Measurements from ENCODE around the gene CRK.
A peak's percentile ranks its signal among the peaks of the same experiment; 100 is the strongest.

The CRK gene

DNA sequence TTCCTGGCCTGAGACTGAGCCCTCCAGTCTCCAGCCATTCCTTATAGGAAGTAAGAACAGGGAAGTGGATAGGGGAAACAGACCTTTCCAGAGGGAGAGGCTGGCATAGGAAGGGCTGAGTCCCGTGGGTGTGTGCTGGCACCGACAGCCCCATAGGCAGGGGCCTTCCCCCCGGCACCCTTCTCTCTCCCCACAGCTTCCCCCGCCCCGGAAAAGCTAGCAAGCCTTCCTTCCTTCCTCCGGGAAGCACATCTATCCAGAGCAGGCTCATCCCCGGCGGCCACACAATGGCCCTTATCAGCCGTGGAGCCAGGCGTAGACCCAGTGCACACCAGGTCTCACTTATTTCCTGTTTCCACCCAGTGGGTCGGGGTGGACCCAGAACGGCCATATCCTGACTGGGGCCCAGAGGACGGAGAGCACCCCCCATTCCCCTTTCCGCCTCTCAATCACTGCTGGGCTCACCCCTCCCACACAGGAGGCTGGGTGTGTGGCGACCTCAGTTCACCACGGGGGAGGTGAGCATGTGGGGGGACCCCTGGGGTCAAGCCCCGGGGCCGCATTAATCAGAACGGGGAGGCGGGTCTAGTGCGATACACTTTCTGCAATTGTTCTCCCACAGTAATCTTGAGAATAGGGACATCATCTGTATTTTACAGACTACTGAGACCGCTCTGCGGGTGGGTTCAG is 37.4 kb upstream of the CRK start:
- TF ChIP-seq RARB (CRISPR knock-in tag; IDR thresholded peaks at IDR 0.05) (no peak), OSR1 (CRISPR knock-in tag; IDR thresholded peaks at IDR 0.05) (no peak), ZNF8 (CRISPR knock-in tag; IDR thresholded peaks at IDR 0.05) (no peak), GLIS3 (CRISPR knock-in tag; IDR thresholded peaks at IDR 0.05) (no peak), ISL1 (CRISPR knock-in tag; IDR thresholded peaks at IDR 0.05) (no peak)
- TF ChIP-seq, protein P1, sequence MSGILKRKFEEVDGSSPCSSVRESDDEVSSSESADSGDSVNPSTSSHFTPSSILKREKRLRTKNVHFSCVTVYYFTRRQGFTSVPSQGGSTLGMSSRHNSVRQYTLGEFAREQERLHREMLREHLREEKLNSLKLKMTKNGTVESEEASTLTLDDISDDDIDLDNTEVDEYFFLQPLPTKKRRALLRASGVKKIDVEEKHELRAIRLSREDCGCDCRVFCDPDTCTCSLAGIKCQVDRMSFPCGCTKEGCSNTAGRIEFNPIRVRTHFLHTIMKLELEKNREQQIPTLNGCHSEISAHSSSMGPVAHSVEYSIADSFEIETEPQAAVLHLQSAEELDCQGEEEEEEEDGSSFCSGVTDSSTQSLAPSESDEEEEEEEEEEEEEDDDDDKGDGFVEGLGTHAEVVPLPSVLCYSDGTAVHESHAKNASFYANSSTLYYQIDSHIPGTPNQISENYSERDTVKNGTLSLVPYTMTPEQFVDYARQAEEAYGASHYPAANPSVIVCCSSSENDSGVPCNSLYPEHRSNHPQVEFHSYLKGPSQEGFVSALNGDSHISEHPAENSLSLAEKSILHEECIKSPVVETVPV (CRISPR knock-in tag; IDR thresholded peaks at IDR 0.05) = no peak
- no peak for ATAC-seq

DNA sequence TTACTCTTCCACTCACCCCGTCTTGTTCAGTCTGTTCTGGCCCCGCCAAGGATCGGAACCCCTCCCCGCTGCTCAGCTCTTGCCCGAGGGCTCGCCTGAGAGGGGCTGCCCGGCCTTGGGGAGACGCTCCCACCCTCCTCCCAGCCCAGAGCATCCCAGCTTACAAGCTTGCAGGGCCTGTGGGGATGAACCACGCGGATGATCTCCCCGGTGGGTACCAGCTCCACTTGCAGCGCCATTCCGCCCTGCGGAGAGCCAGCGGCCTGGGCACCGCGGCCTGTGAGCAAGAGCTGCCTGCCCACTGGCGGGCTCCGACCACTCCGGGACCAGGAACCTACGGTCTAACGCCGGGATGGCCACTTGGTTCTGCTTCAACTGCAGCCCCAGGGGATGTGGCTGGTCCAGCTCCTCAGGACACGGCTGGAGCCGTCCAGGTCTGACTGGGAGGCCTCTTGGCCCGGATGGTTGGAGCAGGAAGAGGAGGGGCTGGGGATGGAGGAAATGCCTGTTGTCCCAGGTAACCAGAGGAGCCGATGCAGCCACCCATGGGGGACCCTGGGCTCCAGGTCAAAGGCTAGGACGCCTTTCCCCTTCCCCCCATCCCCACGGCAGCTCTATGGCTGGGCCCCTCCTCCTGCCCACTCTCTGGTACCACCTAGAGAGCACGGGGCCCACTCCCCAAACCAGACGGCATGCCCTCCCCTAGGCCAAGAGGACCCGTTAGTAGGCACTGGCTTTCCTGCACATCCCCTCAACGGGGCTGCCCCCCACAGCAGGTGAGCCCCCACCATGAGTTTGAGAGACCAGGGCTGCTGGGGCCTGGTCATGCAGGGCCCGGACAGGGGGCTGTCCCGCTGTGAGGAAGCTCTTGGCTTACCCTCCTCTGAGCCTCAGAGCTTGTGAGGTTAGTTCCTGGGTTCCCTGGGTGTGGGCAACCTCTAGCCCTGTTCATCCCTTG is 36.5 kb upstream of the CRK start, which contains the start of gene MYO1C:
Gene MYO1C (minus strand): TSS at position 438 of the 958 bp plus-strand sequence. CDS start 199 bp downstream, at position 239.
- no peak for ATAC-seq

DNA sequence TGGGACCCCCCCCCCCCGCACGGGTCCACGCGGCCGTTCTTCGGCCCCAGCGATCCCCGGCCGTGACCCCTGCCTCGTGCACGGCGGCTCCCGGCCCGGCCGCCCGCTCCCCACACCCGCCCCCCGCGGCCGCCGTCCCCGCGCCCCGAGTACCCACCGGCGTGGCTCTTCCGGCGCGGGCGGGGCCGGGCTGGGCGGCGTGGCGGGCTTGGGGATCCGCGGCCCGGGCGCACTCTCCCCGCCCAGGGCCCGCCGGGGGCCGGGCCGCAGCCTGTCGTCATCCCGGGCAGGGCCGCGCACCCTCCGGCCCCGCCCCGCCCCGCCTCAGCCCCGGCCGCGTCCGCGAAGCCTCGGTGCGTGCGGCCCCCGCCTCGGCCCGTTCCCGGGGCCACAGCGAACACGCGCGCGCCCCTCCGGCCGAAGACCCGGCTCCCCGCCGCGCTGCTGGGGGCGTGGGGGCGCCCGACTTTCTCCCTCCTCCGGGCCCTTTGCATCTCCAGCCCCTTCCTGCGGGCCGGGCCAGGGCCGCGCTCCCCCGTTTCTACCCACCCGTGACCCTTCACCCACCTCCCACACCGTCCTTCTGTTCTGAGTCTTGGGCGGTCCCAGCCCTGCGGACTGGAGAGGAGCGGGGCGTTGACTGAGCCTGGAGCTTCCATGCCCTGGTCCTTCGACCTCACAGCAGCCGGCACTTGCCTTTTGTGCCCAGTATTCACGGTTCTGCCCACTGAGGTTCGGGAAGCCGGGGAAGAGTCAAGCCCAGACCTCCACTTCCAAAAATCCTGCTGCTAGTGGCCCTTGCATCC is 35.6 kb upstream of the CRK start:
- ATAC-seq = peak; percentile 29
- TF ChIP-seq RARB (CRISPR knock-in tag; IDR thresholded peaks at IDR 0.05) = no peak
- TF ChIP-seq, protein P2, sequence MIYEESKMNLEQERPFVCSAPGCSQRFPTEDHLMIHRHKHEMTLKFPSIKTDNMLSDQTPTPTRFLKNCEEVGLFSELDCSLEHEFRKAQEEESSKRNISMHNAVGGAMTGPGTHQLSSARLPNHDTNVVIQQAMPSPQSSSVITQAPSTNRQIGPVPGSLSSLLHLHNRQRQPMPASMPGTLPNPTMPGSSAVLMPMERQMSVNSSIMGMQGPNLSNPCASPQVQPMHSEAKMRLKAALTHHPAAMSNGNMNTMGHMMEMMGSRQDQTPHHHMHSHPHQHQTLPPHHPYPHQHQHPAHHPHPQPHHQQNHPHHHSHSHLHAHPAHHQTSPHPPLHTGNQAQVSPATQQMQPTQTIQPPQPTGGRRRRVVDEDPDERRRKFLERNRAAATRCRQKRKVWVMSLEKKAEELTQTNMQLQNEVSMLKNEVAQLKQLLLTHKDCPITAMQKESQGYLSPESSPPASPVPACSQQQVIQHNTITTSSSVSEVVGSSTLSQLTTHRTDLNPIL (CRISPR knock-in tag; IDR thresholded peaks at IDR 0.05; ENCODE audit: low read depth) = no peak
- TF ChIP-seq OSR1 (CRISPR knock-in tag; IDR thresholded peaks at IDR 0.05) = no peak
- no peak for TF ChIP-seq TCF4 (CRISPR knock-in tag; IDR thresholded peaks at IDR 0.05; ENCODE audit: borderline replicate concordance)
- TF ChIP-seq ZC3H10 (CRISPR knock-in tag; IDR thresholded peaks at IDR 0.05) = no peak
- TF ChIP-seq ZNF8 (CRISPR knock-in tag; IDR thresholded peaks at IDR 0.05) = no peak
- no peak for TF ChIP-seq ESRRG (CRISPR knock-in tag; IDR thresholded peaks at IDR 0.05)
- TF ChIP-seq, protein P1 (CRISPR knock-in tag; IDR thresholded peaks at IDR 0.05) = no peak
- no peak for TF ChIP-seq ZFP30 (CRISPR knock-in tag; IDR thresholded peaks at IDR 0.05)
- no peak for TF ChIP-seq ZNF565 (CRISPR knock-in tag; conservative IDR thresholded peaks at IDR 0.05; ENCODE audit: low read depth)
- no peak for TF ChIP-seq PPARA (CRISPR knock-in tag; IDR thresholded peaks at IDR 0.05; ENCODE audit: borderline replicate concordance)
- TF ChIP-seq, protein P3, sequence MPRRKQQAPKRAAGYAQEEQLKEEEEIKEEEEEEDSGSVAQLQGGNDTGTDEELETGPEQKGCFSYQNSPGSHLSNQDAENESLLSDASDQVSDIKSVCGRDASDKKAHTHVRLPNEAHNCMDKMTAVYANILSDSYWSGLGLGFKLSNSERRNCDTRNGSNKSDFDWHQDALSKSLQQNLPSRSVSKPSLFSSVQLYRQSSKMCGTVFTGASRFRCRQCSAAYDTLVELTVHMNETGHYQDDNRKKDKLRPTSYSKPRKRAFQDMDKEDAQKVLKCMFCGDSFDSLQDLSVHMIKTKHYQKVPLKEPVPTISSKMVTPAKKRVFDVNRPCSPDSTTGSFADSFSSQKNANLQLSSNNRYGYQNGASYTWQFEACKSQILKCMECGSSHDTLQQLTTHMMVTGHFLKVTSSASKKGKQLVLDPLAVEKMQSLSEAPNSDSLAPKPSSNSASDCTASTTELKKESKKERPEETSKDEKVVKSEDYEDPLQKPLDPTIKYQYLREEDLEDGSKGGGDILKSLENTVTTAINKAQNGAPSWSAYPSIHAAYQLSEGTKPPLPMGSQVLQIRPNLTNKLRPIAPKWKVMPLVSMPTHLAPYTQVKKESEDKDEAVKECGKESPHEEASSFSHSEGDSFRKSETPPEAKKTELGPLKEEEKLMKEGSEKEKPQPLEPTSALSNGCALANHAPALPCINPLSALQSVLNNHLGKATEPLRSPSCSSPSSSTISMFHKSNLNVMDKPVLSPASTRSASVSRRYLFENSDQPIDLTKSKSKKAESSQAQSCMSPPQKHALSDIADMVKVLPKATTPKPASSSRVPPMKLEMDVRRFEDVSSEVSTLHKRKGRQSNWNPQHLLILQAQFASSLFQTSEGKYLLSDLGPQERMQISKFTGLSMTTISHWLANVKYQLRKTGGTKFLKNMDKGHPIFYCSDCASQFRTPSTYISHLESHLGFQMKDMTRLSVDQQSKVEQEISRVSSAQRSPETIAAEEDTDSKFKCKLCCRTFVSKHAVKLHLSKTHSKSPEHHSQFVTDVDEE (CRISPR knock-in tag; IDR thresholded peaks at IDR 0.05) = no peak

More for the DNA sequence above, 36.5 kb upstream of the CRK start, which contains the start of gene MYO1C:
- TF ChIP-seq ZFP30 (CRISPR knock-in tag; IDR thresholded peaks at IDR 0.05) = no peak
- TF ChIP-seq, protein P4, sequence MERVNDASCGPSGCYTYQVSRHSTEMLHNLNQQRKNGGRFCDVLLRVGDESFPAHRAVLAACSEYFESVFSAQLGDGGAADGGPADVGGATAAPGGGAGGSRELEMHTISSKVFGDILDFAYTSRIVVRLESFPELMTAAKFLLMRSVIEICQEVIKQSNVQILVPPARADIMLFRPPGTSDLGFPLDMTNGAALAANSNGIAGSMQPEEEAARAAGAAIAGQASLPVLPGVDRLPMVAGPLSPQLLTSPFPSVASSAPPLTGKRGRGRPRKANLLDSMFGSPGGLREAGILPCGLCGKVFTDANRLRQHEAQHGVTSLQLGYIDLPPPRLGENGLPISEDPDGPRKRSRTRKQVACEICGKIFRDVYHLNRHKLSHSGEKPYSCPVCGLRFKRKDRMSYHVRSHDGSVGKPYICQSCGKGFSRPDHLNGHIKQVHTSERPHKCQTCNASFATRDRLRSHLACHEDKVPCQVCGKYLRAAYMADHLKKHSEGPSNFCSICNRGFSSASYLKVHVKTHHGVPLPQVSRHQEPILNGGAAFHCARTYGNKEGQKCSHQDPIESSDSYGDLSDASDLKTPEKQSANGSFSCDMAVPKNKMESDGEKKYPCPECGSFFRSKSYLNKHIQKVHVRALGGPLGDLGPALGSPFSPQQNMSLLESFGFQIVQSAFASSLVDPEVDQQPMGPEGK (CRISPR knock-in tag; IDR thresholded peaks at IDR 0.05; ENCODE audit: borderline replicate concordance) = no peak
- TF ChIP-seq, protein P5, sequence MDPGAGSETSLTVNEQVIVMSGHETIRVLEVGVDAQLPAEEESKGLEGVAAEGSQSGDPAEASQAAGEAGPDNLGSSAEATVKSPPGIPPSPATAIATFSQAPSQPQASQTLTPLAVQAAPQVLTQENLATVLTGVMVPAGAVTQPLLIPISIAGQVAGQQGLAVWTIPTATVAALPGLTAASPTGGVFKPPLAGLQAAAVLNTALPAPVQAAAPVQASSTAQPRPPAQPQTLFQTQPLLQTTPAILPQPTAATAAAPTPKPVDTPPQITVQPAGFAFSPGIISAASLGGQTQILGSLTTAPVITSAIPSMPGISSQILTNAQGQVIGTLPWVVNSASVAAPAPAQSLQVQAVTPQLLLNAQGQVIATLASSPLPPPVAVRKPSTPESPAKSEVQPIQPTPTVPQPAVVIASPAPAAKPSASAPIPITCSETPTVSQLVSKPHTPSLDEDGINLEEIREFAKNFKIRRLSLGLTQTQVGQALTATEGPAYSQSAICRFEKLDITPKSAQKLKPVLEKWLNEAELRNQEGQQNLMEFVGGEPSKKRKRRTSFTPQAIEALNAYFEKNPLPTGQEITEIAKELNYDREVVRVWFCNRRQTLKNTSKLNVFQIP (CRISPR knock-in tag; IDR thresholded peaks at IDR 0.05; ENCODE audit: borderline replicate concordance, low read depth) = no peak
- TF ChIP-seq ZFP3 (CRISPR knock-in tag; IDR thresholded peaks at IDR 0.05) = no peak

Measured in SK-N-SH treated with all-trans-retinoic acid at 6 μM for 48 hours (cell line).